SH-SY5Y (cell line): Measurements from ENCODE around the gene FMN2.

Experiments
- GATA2 ChIP-seq: IDR thresholded peaks from 2 replicates; pipeline ENCODE4 v1.6.1; 2011; ENCODE audit warnings: mild to moderate bottlenecking, low read depth, low read length
- GATA3 ChIP-seq: IDR thresholded peaks from 2 replicates; pipeline ENCODE4 v1.6.1; 2011; ENCODE audit warnings: low read depth, mild to moderate bottlenecking, low read length, moderate library complexity

GRCh38 chr1:240503036-240503435 lies 411.4 kb downstream of the FMN2 start:
- no peak for TF ChIP-seq GATA2
- no peak for TF ChIP-seq GATA3
